Fibroblast of skin of right biceps (primary cell): ENCODE results near the gene EIF4ENIF1.
"Not testable (repeated sequence)": the region's sequence is repeated elsewhere in the genome, so short reads cannot be mapped to it uniquely, and the experiment has no call there.

Experiments used
- DNase-seq: peaks from one replicate; pipeline ENCODE4 v3.0.0-alpha.2; 2013

The EIF4ENIF1 gene, protein sequence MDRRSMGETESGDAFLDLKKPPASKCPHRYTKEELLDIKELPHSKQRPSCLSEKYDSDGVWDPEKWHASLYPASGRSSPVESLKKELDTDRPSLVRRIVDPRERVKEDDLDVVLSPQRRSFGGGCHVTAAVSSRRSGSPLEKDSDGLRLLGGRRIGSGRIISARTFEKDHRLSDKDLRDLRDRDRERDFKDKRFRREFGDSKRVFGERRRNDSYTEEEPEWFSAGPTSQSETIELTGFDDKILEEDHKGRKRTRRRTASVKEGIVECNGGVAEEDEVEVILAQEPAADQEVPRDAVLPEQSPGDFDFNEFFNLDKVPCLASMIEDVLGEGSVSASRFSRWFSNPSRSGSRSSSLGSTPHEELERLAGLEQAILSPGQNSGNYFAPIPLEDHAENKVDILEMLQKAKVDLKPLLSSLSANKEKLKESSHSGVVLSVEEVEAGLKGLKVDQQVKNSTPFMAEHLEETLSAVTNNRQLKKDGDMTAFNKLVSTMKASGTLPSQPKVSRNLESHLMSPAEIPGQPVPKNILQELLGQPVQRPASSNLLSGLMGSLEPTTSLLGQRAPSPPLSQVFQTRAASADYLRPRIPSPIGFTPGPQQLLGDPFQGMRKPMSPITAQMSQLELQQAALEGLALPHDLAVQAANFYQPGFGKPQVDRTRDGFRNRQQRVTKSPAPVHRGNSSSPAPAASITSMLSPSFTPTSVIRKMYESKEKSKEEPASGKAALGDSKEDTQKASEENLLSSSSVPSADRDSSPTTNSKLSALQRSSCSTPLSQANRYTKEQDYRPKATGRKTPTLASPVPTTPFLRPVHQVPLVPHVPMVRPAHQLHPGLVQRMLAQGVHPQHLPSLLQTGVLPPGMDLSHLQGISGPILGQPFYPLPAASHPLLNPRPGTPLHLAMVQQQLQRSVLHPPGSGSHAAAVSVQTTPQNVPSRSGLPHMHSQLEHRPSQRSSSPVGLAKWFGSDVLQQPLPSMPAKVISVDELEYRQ

DNA sequence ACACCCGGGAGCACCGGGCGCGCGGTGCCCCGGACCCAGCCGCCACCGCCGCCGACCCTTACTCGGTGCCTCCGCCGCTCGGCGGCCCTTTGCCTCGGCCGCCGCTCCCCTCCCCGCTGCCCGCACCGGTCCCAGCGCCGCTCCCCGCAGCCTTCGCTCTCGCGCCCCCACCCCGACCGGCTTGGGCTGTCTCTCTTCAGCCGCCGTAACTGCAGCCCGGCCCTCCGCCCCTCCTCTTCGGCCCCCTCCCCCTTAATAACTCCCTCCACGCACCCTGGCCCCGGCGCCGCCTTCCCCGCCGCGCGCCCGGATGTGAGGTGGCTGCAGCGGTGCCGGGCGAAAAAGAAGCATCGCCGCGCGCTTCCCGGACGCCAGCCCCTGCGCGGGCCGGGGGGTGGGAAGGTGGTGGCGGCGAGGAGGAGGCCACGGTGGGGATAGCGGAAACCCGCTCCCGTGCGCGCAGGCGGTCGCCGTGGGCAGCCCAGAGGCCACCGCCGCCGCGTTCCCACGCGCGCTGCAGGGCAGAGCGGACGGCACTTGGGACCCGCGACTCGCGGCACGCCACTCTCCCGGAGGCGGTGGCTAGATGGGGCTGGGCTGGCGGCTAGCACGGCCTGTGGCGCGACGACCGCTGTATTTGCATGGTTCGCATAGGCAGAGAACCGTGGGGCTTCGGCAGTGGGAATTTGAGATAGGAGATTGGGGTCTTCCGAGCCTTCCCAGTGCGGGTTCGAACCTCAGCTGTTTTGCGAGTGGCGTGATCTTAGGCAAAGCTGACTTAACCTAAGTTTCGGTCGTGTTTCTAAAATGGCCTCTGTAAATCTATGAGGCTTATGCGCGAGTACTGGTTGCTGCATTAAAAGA, at the start of gene EIF4ENIF1:
Gene EIF4ENIF1 (minus strand): TSS at position 211 of the 864 bp plus-strand sequence. CDS start 1,124 bp downstream, outside the sequence.
- DNase-seq = peak; percentile 91

DNA sequence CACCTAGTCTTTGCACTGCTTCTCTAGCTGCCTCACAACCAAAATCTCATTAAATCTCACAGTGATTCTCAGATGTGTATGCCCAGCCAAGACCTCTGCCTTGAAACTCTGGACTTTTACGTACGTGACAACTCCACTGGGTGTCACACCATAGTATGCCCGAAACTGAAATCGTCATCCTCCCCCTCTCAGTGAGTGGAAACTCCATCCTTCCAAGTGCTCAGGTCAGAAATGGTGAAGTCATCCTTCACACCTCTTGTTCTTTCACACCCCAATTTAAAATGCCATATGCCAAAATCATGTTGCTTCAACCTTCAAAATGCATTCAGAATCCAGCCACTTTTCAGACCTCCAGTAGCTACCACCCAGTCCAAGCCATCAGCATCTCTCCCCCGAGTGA, 49.2 kb upstream of the EIF4ENIF1 start:
- no peak for DNase-seq

DNA sequence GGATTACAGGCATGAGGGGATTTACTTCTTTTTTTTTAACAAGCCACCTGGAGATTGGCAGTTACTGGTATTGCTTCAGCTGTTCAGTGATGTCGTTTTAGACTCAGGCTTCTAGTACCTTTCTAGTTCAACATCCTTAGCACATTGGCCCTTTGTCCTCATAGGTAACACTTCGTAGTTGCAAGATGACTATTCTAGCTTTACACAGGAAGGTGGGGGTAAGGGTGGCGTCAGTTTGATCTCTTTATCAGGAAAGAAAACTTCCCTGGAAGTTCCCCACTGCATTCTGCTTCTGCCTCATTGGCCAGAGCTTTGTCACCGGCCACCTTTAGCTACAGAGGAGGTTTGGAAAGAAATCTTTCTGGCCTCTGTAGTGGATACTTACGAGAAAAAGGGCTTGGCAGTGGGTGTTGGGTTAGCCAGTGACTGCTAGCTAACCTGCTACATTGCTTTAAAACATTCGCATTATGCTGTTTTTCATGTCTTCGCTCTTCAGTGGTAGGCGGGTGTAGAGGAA, 47.4 kb upstream of the EIF4ENIF1 start:
- no peak for DNase-seq

DNA sequence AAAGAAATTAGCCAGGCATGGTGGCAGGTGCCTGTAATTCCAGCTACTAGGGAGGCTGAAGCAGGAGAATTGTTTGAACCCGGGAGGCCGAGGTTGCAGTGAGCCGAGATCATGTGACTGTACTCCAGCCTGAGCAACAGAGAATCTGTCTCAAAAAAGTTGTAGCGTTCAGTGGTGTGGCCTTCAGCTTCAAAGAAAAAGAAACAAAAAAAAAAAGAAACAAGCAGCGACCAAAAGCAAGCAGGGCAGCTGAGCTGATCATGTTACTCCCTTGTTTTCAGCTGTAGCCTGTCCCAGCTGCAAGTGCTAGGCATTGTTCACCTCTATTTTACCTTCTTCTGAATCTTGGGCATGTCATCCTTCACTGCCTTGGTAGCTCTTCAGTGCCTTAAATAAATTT, 43.7 kb upstream of the EIF4ENIF1 start:
- no peak for DNase-seq

DNA sequence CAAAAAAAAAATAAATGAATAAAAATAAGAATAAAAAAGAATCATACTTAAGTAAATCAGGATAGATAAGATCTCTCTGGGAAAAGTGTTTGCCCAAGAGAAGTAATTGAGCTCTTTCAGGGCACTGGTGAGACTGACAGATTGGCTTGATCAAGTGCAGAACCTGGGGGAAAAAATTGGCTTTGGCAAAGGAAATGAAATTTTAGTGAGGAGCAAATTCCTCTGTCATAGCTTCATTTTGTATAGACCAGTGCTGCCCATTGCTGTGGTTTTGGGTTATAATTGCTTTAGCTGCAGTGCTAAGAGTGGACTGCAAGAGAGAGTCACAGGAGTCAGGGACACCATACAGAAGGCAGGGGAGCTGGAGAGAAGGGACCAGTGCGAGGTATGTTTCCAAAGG, 42.4 kb upstream of the EIF4ENIF1 start:
- DNase-seq = peak; percentile 10

DNA sequence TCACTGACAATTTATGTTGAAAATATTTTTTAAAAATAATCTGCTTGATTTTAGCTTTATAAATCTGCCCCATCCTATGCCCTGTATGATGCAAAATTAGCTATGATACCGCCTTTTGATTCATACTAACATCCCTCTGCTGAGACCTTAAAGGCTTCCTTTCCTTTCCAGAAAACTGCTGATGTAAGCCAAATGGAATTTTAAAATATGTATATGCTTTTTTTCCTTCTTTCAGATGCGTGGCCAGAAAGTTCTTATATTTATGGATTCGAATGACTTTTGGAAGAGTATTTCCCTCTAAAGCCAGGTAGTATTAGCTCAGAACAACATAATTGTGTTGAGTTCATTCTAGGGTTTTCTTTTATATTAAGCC, 41.2 kb upstream of the EIF4ENIF1 start:
- DNase-seq = peak; percentile 65

DNA sequence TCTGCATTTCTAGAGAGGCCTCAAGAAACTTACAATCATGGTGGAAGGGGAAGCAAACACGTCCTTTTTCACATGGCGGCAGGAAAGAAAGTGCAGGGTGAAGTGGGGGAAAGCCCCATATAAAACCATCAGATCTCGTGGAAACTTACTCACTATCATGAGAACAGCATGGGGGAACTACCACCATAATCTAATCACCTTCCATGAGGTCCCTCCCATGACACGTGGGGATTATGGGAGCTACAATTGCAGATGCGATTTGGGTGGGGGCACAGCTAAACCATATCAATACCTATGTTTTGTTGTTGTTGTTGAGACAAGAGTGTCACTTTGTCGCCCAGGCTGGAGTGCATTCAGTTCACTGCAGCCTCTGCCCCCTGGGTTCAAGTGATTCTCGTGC, 36.6 kb upstream of the EIF4ENIF1 start:
- no peak for DNase-seq

DNA sequence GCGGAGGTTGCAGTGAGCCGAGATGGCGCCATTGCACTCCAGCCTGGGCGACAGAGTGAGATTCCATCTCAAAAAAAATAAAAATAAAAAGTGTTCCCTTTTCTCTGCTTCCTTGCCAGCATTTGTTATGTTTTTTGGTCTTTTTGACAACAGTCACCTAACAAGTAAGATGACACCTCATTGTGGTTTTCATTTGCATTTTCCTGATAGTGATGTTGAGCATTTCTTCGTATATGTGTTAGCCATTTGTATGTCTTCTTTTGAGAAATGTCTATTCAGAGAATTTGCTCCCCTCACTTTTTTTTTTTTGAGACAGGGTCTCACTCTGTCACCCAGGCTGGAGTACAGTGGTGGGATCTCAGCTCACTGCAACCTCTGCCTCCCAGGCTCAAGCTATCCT, 34.5 kb upstream of the EIF4ENIF1 start:
- not testable (repeated sequence) for DNase-seq

DNA sequence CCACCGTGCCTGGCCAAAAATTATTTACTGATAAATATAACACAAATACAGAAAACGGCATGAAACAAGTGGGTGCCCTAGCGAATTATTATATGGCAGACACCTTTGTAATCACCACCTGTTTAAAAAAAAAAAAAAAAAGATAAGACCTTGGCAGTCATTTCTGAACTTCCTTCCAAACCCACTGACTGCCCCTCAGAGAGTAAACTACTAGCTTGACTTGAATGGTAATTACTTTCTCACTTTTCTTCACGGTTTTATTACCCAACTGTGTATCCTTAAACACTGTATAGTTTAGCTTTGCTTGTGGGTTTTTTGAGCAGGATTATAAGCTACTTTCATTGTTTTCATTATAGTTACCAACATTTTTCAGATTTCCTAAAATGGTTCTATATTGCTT, 30.4 kb upstream of the EIF4ENIF1 start:
- no peak for DNase-seq

DNA sequence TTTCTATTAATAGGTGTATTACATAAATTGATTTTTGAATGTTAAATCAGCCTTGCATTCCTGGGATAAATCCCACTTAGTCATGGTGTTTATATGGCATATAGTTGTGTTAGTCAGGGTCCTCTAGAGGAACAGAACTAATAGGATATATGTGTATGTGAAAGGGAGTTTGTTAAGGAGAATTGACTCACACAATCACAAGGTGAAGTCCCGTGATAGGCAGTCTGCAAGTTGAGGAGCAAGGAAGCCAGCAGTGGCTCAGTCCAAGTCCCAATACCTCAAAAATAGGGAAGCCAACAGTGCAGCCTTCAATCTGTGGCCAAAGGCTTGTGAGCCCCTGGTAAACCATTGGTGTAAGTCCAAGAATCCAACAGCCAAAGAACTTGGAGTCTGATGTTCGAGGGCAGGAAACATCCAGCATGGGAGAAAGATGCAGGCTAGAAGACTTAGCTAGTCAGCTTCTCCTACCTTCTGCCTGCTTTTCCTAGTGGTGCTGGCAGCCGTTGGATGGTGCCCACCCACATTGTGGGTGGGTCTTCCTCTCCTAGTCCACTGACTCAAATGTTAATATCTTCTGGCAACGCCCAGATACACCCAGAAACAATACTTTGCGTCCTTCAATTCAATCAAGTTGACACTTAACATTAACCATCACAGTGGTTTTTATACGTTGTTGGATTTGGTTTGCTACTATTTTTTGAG, 19.6 kb upstream of the EIF4ENIF1 start:
- DNase-seq = no peak

DNA sequence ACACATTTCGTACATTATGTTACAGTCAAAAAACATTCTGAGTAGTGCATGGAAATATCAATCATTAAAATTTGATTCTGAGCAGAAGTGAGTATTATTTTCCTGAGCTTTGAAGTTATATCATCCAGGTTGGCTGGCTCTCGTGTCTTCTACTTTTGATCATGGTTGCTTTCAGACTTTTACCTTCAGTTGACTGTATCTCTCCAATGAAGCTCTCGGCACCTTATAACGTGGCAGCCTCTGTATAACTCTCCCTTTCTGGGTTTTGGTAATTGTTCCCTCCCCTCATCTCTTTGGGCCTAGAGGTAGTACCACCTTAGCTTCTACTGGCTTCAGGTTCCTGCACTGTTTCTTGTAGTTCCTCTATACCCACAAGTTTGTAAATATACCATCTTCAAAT, 18.9 kb upstream of the EIF4ENIF1 start:
- no peak for DNase-seq

DNA sequence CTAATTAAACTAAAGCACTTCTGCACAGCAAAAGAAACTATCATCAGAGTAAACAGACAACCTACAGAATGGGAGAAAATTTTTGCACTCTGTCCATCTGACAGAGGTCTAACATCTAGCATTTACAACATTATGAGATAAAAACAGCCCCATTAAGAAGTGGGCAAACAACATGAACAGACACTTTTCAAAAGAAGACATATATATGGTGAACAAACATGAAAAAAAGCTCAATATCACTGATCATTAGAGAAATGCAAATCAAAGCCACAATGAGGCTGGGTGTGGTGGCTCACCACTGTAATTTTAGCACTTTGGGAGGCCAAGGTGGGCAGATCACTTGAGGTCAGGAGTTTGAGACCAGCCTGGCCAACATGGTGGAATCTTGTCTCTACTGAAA, 17.9 kb upstream of the EIF4ENIF1 start:
- DNase-seq = not testable (repeated sequence)

DNA sequence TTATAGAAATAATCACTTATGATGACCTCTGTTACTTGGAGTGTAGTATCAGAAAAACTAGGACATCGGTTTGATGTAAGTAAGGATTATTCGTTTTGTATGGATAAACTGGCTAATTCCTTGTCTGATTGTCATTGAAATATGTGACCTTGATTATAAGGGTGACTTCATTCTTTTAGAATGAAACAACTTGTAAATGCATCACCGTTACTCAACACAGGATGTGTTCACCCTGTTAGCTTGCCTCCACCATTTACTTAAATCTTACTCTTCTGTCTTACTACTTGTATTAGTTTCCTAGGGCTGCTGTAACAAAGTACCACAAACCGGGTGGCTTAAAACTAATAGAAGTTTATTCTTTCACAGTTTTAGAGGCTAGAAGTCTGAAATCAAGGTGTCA, 14.6 kb upstream of the EIF4ENIF1 start:
- peak; percentile 44 for DNase-seq

DNA sequence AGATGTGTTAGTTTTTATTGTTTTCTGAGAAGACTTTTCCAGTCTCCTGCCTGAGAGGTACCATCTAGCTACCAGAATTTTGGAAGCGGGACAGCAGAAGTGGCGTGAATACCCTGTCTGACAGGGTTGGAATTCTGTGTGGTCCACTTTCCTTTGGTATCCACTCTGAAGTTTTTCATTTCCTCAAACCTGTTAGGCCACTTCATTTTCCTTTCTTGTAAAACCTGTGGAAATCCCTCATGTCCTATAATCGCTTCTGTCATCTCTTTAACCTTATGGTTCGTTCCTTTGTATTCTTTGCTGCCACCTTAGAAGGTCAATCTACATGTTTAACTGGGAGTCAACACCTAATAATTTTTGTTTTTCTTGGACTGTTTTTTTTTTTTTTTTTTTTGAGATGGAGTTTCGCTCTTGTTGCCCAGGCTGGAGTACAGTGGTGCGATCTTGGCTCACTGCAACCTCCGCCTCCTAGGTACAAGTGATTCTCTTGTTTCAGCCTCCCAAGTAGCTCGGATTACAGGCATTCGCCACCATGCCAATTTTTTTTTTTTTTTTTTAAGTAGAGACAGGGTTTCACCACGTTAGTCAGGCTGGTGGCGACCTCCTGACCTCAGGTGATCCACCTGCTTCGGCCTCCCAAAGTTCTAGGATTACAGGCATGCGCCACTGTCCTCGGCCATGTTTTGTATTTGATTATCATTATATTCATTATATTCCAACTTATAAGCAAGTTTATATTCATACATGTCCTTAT, 13.7 kb upstream of the EIF4ENIF1 start:
- no peak for DNase-seq

DNA sequence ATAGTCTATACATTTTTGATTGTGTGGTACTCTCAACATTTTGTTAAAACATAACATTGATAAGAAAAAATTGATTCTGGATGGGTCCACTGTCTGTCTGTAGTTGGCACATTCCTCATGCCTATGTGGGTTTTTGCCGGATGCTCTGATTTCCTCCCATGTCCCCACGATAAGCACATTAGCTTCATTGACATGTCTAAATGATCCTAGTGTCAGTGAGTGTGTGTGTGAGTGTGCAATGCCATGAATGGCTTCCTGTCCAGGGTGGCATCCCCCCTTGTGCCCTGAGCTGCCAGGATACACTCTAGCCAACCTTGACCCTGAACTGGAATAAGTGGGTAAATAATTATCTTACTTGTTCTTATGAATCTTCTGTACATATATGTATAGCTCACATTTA, 12.1 kb upstream of the EIF4ENIF1 start:
- no peak for DNase-seq

DNA sequence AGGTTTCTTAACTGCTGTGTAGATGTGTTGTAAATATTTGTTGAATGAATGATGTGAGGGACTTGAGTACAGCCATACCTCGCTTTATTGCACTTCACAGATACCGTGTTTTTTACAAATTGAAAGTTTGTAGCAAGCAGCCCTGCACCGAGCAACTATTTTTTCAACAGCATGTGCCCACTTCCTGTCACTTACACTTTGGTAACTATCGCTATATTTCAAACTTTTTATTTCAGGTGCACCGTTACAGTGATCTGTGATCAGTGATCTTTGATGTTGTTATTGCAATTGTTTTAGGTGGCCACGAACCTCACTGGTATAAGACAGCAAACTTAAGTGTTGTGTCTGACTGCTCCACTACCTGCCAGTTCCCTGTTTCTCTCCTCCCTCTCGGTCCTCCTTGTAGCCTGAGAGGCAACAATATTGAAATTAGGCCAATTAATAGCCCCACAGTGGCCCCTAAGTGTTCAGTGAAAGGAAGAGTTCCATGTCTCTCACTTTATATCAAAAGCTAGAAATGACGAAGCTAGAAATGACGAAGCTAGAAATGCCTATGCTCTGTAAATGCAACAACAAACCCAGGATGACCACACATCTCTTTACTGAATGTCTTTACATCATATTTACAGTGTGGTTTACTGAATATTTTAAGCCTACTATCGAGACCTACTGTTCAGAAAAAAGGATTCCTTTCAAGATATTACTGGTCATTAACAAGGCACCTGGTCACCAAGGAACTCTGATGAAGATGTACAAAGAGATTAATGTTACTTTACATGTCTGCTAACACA, 7.7 kb upstream of the EIF4ENIF1 start:
- no peak for DNase-seq

DNA sequence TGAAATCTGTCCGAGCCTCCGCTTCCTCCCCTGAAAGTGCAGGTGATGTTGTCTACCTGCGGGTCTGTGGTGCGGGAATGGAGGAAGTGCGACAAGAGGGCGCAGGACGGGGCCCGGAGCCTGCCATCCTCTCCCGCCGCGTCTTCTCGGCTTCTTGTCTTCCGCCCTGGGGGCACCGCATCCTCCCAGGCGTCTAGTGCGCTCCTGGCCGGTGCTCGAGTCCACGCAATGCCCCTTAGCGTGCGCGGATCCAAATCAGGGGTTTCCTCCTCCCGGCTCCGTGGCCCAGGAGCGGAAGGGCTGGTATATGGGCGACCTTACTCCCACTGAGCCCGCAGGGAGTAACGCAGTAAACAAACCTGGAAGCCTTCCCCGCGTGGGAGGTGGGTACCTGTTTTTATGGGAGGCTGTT, 7.1 kb upstream of the EIF4ENIF1 start:
- no peak for DNase-seq

DNA sequence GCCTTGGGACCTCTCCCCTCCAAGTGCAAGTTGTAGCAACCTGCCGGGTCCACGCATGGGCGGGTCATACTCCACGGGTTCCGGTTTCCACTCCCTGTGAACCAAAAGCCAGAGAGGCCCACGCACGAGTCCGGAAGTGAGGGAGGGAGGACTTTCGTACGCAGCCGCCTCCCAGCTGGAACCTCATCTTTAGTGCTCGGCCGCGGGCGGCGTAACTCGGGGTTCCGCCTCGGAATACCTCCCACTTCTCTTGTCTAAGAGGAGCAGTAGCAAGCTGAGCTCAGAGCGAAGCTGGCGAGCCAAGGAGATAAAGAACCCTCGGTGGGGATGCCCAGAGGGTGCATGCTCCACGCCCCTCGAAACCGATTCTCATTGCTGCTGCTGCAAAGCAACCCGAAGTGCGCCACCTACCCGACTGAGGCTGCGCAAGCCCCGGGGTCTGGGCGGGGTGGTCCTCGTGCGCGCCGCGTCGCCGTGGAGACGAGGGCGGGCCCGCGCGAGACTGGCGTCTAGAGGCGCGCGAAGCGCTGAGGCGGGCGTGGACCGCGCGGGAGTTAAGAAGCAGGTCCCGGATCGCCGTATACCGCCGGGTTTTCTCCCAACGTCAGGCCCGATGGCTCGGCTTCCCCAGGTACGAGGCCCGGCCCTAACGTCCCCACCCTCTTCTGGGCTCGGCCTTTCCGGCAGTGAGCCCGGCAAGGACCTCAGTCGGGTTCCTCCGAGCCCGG, 6.5 kb upstream of the EIF4ENIF1 start, which contains the start of gene SFI1:
Gene SFI1 (plus strand): TSS at position 530 of the 728 bp plus-strand sequence. CDS start 11,749 bp downstream, outside the sequence.
- peak; percentile 87 for DNase-seq

DNA sequence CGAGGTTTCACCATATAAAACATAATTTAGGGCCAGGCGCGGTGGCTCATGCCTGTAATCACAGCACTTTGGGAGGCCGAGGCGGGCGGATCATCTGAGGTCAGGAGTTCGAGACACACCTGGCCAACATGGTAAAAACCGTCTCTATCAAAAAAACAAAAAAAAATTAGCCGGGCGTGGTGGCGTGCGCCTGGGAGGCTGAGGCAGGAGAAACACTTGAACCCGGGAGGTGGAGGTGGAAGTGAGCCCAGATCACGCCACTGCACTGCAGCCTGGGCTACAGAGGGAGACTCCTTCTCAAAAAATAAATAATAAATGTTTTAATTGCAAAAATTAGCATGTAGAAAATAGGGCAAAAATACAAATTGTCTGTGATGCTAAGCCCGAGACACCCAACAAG, 5.7 kb upstream of the EIF4ENIF1 start:
- DNase-seq = no peak
